GM21576 (cell line): ENCODE results near the gene DNHD1.

ENCODE experiments used
- ATAC-seq: cut with Tn5 transposase; IDR thresholded peaks from one replicate; pipeline ENCODE4 v1.9.1; 2021; ENCODE audit warnings: mild to moderate bottlenecking, moderate library complexity; ENCODE audit not compliant: unreplicated experiment

The DNHD1 gene

GRCh38 chr11:6557761-6558674 is 60.9 kb downstream of the DNHD1 start:
- no peak for ATAC-seq

GRCh38 chr11:6559369-6559768 is 62.3 kb downstream of the DNHD1 start:
- ATAC-seq, result no peak

GRCh38 chr11:6561288-6561687 is 64.2 kb downstream of the DNHD1 start:
- no peak for ATAC-seq

- ATAC-seq, result no peak
Measured at GRCh38 chr11:6563121-6563619, 66.1 kb downstream of the DNHD1 start.

GRCh38 chr11:6563667-6564066 is 66.6 kb downstream of the DNHD1 start:
- no peak for ATAC-seq

GRCh38 chr11:6565325-6565724 is 68.2 kb downstream of the DNHD1 start:
- no peak for ATAC-seq

- no peak for ATAC-seq
Measured at GRCh38 chr11:6565988-6566703, 69.1 kb downstream of the DNHD1 start.

GRCh38 chr11:6566704-6567370 is 69.8 kb downstream of the DNHD1 start:
- ATAC-seq, result no peak

- no peak for ATAC-seq
Measured at GRCh38 chr11:6567371-6567745, 70.3 kb downstream of the DNHD1 start.

GRCh38 chr11:6568191-6568918 is 71.3 kb downstream of the DNHD1 start:
- ATAC-seq, result no peak

GRCh38 chr11:6569706-6570105 is 72.6 kb downstream of the DNHD1 start:
- ATAC-seq, result no peak

- no peak for ATAC-seq
Measured at GRCh38 chr11:6570691-6571427, 73.8 kb downstream of the DNHD1 start.

GRCh38 chr11:6571434-6572008 is 74.4 kb downstream of the DNHD1 start:
- ATAC-seq, result no peak

GRCh38 chr11:6572215-6572614 is 75.1 kb downstream of the DNHD1 start:
- no peak for ATAC-seq

- ATAC-seq, result no peak
Measured at GRCh38 chr11:6574816-6575715, 78.0 kb downstream of the DNHD1 start.

GRCh38 chr11:6576471-6577373 is 79.6 kb downstream of the DNHD1 start:
- no peak for ATAC-seq

GRCh38 chr11:6578134-6578533 is 81.1 kb downstream of the DNHD1 start:
- ATAC-seq, result no peak

- no peak for ATAC-seq
Measured at GRCh38 chr11:6579681-6580080, 82.6 kb downstream of the DNHD1 start.
